Liver (tissue), 3 donors: ENCODE results near the gene IMMT.

Experiments
- ATF3 ChIP-seq: IDR thresholded peaks from 2 replicates; pipeline ENCODE4 v1.6.1; 2016; ENCODE audit warnings: antibody characterized with exemption
- CTCF ChIP-seq: fragments of 150-350 bp; IDR thresholded peaks from 2 replicates; pipeline ENCODE4 v1.5.1; 2017; ENCODE audit warnings: improper control_type of control experiment, low read depth, low read length; ENCODE audit not compliant: missing input control
- EGR1 ChIP-seq, 2 donors: IDR thresholded peaks; 2 replicates each; pipeline ENCODE4 v1.6.1; 2016 to 2018; ENCODE audit warnings: antibody characterized with exemption in 2 of 2, low read depth in 2 of 2
- FOXA1 ChIP-seq: IDR thresholded peaks from 2 replicates; pipeline ENCODE4 v1.6.1; 2016; ENCODE audit warnings: antibody characterized with exemption
- GABPA ChIP-seq, 2 donors: IDR thresholded peaks in 1 of 2; conservative IDR thresholded peaks in 1 of 2; 2 replicates each; pipeline ENCODE4 v1.6.1; 2016; ENCODE audit warnings: antibody characterized with exemption in 2 of 2, mild to moderate bottlenecking in 1 of 2, moderate library complexity in 1 of 2
- MAX ChIP-seq: IDR thresholded peaks from 2 replicates; pipeline ENCODE4 v1.6.1; 2016; ENCODE audit warnings: antibody characterized with exemption
- NR2F2 ChIP-seq: IDR thresholded peaks from 2 replicates; pipeline ENCODE4 v1.6.1; 2016; ENCODE audit warnings: antibody characterized with exemption
- RAD21 ChIP-seq, 2 donors: IDR thresholded peaks; 2 replicates each; pipeline ENCODE4 v1.6.1; 2016; ENCODE audit warnings: antibody characterized with exemption in 2 of 2, mild to moderate bottlenecking in 2 of 2
- REST ChIP-seq: IDR thresholded peaks from 2 replicates; pipeline ENCODE4 v1.6.1; 2016; ENCODE audit warnings: antibody characterized with exemption, mild to moderate bottlenecking
- SP1 ChIP-seq: IDR thresholded peaks from 2 replicates; pipeline ENCODE4 v1.6.1; 2018; ENCODE audit warnings: antibody characterized with exemption, mild to moderate bottlenecking
- TAF1 ChIP-seq: conservative IDR thresholded peaks from 2 replicates; pipeline ENCODE4 v1.6.1; 2016; ENCODE audit warnings: antibody characterized with exemption, mild to moderate bottlenecking
- YY1 ChIP-seq: IDR thresholded peaks from 2 replicates; pipeline ENCODE4 v1.6.1; 2016; ENCODE audit warnings: antibody characterized with exemption, mild to moderate bottlenecking
- TF ChIP-seq, protein P1 (sequence below): IDR thresholded peaks from 2 replicates; pipeline ENCODE4 v1.6.1; 2016; ENCODE audit warnings: antibody characterized with exemption
- donor health status: healthy.
- donor health status: healthy.

DNA sequence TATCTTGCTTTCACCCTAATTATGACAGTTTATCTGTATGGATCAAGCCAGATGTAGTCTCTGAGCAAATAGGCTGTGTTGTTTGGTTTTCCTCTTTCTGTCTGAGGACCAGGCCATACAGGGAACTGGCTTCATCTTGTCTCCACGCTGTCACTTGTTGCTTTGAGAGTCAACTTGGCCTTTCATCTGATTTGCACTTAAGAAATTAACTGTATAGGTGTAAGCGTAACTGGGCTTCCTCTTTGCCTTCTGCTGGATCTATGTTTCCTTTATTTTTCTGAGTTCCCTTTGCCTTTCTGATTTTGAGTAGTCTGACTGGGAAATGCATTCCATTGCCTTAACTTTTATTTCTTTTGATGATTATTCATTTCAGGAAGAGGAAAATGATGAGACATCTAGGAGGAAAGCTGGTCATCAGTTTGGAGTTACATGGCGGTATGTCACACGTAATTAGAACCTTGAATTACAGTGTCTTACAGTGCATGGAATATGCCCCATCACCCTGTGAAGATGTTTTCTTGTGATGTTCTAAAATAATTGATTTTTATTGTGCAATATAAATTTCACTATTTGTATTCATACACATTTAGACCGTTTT is 71.8 kb downstream of the IMMT start:
- TF ChIP-seq REST, result no peak
- no peak for TF ChIP-seq CTCF
- TF ChIP-seq, protein P1, sequence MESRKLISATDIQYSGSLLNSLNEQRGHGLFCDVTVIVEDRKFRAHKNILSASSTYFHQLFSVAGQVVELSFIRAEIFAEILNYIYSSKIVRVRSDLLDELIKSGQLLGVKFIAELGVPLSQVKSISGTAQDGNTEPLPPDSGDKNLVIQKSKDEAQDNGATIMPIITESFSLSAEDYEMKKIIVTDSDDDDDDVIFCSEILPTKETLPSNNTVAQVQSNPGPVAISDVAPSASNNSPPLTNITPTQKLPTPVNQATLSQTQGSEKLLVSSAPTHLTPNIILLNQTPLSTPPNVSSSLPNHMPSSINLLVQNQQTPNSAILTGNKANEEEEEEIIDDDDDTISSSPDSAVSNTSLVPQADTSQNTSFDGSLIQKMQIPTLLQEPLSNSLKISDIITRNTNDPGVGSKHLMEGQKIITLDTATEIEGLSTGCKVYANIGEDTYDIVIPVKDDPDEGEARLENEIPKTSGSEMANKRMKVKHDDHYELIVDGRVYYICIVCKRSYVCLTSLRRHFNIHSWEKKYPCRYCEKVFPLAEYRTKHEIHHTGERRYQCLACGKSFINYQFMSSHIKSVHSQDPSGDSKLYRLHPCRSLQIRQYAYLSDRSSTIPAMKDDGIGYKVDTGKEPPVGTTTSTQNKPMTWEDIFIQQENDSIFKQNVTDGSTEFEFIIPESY, result no peak
- no peak for TF ChIP-seq SP1
- TF ChIP-seq GABPA (IDR thresholded peaks at IDR 0.05 in 1 of 2, conservative IDR thresholded peaks at IDR 0.05 in 1 of 2), result no peak
- no peak for TF ChIP-seq YY1
- TF ChIP-seq EGR1 (IDR thresholded peaks at IDR 0.05; ENCODE audit: low read depth in 2 of 2), result no peak
- TF ChIP-seq MAX, result no peak
- TF ChIP-seq RAD21 (IDR thresholded peaks at IDR 0.05), result no peak
- no peak for TF ChIP-seq FOXA1
- TF ChIP-seq ATF3, result no peak
- no peak for TF ChIP-seq NR2F2
- TF ChIP-seq TAF1, result no peak
